Endothelial cell of umbilical vein (primary cell): ENCODE data around the gene ANGPT4. TPM values are rescaled to one million over a fixed set of nuclear protein-coding genes. Genes with fewer than 3 reads are reported as not detected.
A peak's percentile ranks its signal among the peaks of the same experiment; 100 is the strongest.

Experiments used
- BruUV-seq: library from RNA; stranded (reverse); fragments of 400-500 nt; replicated peaks from 2 replicates; lab custom pipeline; 2021; lab: Mats Ljungman, UMichigan
- CTCF ChIA-PET: fragments of 300-600, 350-600 bp; sonication (Branson Sonifier 250); formaldehyde crosslinking; loops from one replicate; lab custom pipeline; 2021; ENCODE audit warnings: antibody characterized with exemption, inconsistent platforms; lab: Charles Lee
- POLR2A ChIA-PET: fragments of 300-600, 350-600 bp; sonication (Branson Sonifier 250); formaldehyde crosslinking; loops from one replicate; lab custom pipeline; 2021; ENCODE audit warnings: antibody characterized with exemption, inconsistent platforms; lab: Charles Lee
- DNase-seq: peaks from one replicate; pipeline ENCODE4 v3.0.0-alpha.2; 2011; ENCODE audit warnings: low read depth, low spot score
- FAIRE-seq: peaks from 2 replicates; lab custom pipeline; 2011; peaks lifted over from hg19 to GRCh38; lab: Jason Lieb, UNC
- H2AFZ ChIP-seq: 2 replicates; pipeline ENCODE4 v1.6.0; 2012; ENCODE audit warnings: low read depth, low read length, control low read depth, inconsistent platforms
- H3K27ac ChIP-seq: 2 replicates; pipeline ENCODE4 v1.5.1; 2011; ENCODE audit warnings: low read depth, mild to moderate bottlenecking, control low read depth, low read length, moderate library complexity; ENCODE audit not compliant: insufficient read depth
- H3K27me3 ChIP-seq, 2 experiments: 2 replicates each; pipeline versions ENCODE4 v1.6.0 to v1.6.1; 2011; ENCODE audit warnings: low read length in 2 of 2, mixed read lengths in 1 of 2; ENCODE audit not compliant: control insufficient read depth in 2 of 2, insufficient read depth in 2 of 2
- H3K36me3 ChIP-seq, 2 experiments: 2 replicates in 1 of 2; 3 replicates in 1 of 2; pipeline ENCODE4 v1.5.1; 2011; ENCODE audit warnings: low read length in 2 of 2, mild to moderate bottlenecking in 1 of 2, moderate library complexity in 1 of 2; ENCODE audit not compliant: control insufficient read depth in 2 of 2, insufficient read depth in 2 of 2; ENCODE audit errors: extremely low read depth in 1 of 2
- H3K4me1 ChIP-seq: 3 replicates; pipeline ENCODE4 v1.5.1; 2011; ENCODE audit warnings: mild to moderate bottlenecking, low read length; ENCODE audit not compliant: control insufficient read depth, insufficient read depth; ENCODE audit errors: extremely low read depth
- H3K4me2 ChIP-seq: 2 replicates; pipeline ENCODE4 v1.6.1; 2011; ENCODE audit warnings: low read length, control low read depth, mixed read lengths; ENCODE audit not compliant: insufficient read depth
- H3K4me3 ChIP-seq, 3 experiments: fragments of 200-600 bp in 1 of 3; sonication (generic), shearing (Covaris generic) in 1 of 3; replicated peaks in 1 of 3; 2 replicates each; pipeline ENCODE4 v1.5.1; 2011 to 2016; ENCODE audit warnings: control low read depth in 3 of 3, low read length in 3 of 3, mild to moderate bottlenecking in 2 of 3, inconsistent platforms in 1 of 3, low read depth in 1 of 3, moderate library complexity in 1 of 3; ENCODE audit not compliant: insufficient read depth in 1 of 3
- H3K79me2 ChIP-seq: 2 replicates; pipeline ENCODE4 v1.6.0; 2012; ENCODE audit warnings: low read length, inconsistent platforms; ENCODE audit not compliant: control insufficient read depth, insufficient read depth
- H3K9ac ChIP-seq: replicated peaks from 2 replicates; pipeline ENCODE3; 2011; ENCODE audit warnings: low read length, control low read depth; ENCODE audit not compliant: insufficient read depth; ENCODE audit errors: extremely low read depth
- H3K9me1 ChIP-seq: replicated peaks from 3 replicates; pipeline ENCODE4 v1.6.0; 2011; ENCODE audit warnings: mild to moderate bottlenecking, low read length; ENCODE audit not compliant: control insufficient read depth, insufficient read depth; ENCODE audit errors: extremely low read depth
- H3K9me3 ChIP-seq: replicated peaks from 2 replicates; pipeline ENCODE4 v1.5.1; 2012; ENCODE audit warnings: low read length, inconsistent platforms; ENCODE audit not compliant: control insufficient read depth, insufficient read depth
- H4K20me1 ChIP-seq: replicated peaks from 2 replicates; pipeline ENCODE3; 2011; ENCODE audit warnings: mild to moderate bottlenecking, low read length; ENCODE audit not compliant: control insufficient read depth, insufficient read depth; ENCODE audit errors: extremely low read depth
- EZH2 ChIP-seq: IDR thresholded peaks from 2 replicates; pipeline ENCODE4 v1.6.1; 2012; ENCODE audit warnings: borderline replicate concordance, low read depth, mild to moderate bottlenecking, moderate library complexity, low read length, inconsistent platforms; ENCODE audit not compliant: severe bottlenecking
- FOS ChIP-seq: IDR thresholded peaks from 2 replicates; pipeline ENCODE4 v1.6.1; 2011; ENCODE audit warnings: mild to moderate bottlenecking, low read length, moderate library complexity, borderline replicate concordance; ENCODE audit not compliant: insufficient read depth
- GATA2 ChIP-seq: IDR thresholded peaks from 2 replicates; pipeline ENCODE4 v1.7.0; 2011; ENCODE audit warnings: low read depth, mild to moderate bottlenecking, moderate library complexity, mixed read lengths, low read length; ENCODE audit not compliant: insufficient read length, insufficient read depth
- JUN ChIP-seq: IDR thresholded peaks from 2 replicates; pipeline ENCODE4 v1.6.1; 2011; ENCODE audit warnings: borderline replicate concordance, low read depth; ENCODE audit not compliant: insufficient read length, insufficient read depth
- MYC ChIP-seq: IDR thresholded peaks from one replicate; pipeline ENCODE4 v1.6.1; 2011; ENCODE audit warnings: mild to moderate bottlenecking, low read depth, low read length
- POLR2AphosphoS5 ChIP-seq: IDR thresholded peaks from 2 replicates; pipeline ENCODE4 v1.6.1; 2012; ENCODE audit warnings: low read depth, mild to moderate bottlenecking, control low read depth, low read length, moderate library complexity; ENCODE audit not compliant: insufficient read depth
- dilution Hi-C: fragments of 300-500 bp; cut with MboI; formaldehyde crosslinking; loops from one replicate; pipeline ENCODE4 v1.15.0; 2019; ENCODE audit warnings: low sequenced_read_pairs; ENCODE audit not compliant: extremely low pct_ligation_motif_present
- intact Hi-C: fragments of 100-400 bp; cut with micrococcal nuclease; formaldehyde crosslinking; loops from one replicate; pipeline ENCODE4 v1.10.0; 2022
- polyA plus RNA-seq, 4 experiments: library from polyadenylated mRNA; depleted of rRNA in 3 of 4; stranded (reverse) in 3 of 4; unstranded in 1 of 4; fragments of >200 nt; gene quantifications; 2 replicates each; pipeline versions ENCODE4 v1.2.1 to v1.2.3, GENCODE V29; 2011 to 2012; ENCODE audit warnings: missing spikeins in 1 of 4
- total RNA-seq: library from RNA; stranded (reverse); gene quantifications from 2 replicates; pipeline ENCODE4 v1.2.3, GENCODE V29; 2021
- TF ChIP-seq, protein P1 (sequence below), 2 donors: IDR thresholded peaks; 1 replicate in 1 of 2; 2 replicates in 1 of 2; pipeline ENCODE4 v1.5.1; 2011; ENCODE audit warnings: low read length in 2 of 2, mild to moderate bottlenecking in 2 of 2, moderate library complexity in 2 of 2, control low read depth in 1 of 2, inconsistent platforms in 1 of 2, low read depth in 1 of 2; ENCODE audit not compliant: insufficient read depth in 1 of 2; ENCODE audit errors: extremely low read depth in 1 of 2

Gene ANGPT4
- total and polyA plus RNA-seq, 2 donors (not counting 3 experiments of a cell fraction or from before 2014, with no cell fraction given): not detected

DNA sequence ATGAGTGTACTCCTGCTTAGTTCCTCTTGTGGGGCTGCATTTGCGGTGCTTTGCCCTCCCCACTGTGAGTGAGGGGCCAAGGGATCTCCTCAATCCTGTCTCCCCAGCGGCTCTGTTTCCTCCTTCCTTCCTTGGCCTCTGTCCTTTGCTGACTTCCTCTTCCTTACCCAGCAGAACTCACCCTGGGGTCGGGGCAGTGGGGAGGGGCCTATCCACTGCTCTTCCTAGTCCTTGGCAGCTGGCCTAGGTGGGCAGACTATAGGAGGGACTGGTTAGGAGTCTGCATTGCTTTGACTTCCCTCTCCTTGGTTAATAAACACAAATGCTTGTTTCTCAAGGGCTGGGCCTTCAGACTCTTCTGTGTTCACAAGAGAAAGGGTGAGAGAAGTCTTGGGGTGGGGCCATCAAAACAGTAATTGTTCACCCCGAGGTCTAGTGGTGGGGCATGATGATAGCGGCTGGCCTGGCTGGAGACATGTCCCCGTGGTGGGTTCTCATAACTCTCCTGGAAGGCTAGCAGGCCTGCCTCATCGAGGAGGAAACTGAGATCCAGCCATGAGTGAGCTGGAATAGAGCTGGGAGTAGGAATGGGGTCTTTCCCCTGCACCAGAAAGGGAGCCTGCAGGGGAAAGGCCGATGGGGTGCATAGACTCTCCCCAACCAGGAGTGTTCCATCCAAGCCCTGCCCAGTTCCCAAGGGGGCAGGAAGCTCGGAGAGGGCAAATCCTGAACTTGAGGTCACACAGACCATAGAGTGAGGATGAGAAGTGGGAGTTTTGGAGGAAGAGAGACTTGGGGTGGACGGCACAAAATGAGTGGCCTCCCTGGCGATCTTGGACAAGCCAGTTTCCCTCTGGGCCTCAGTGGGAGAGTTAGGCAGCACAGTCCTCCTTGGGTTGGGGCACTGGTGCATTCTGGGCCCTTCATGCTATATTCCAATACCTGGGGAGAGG is 69.9 kb downstream of the ANGPT4 start:
- H3K27me3 ChIP-seq: no peaks in the 10 kb centered on the region
- H3K79me2 ChIP-seq: peaks cover 29% of the 10 kb centered on the region
- no peaks in the 10 kb centered on the region for H3K36me3 ChIP-seq
- H3K4me2 ChIP-seq: peak overlapping the region; percentile 15
- DNase-seq (no peak), FAIRE-seq (peak; percentile 4)
- TF ChIP-seq EZH2 (no peak), POLR2AphosphoS5 (no peak)
- intact Hi-C loops: loop anchor here (2.0 to 5.0 kb wide), 2 partner anchors 27 to 36 kb away; no protein-coding TSS in a partner anchor
- ChIA-PET CTCF (interaction anchor here (1.4 kb wide), 1 partner anchor 21 kb away, joined by 3 read pairs; no protein-coding TSS in a partner anchor), POLR2A (no interaction called here)
- no peak overlapping the region for H3K9ac ChIP-seq
- H3K27ac ChIP-seq: no peak overlapping the region
- H3K4me3 ChIP-seq: no peak overlapping the region
- H3K9me1 ChIP-seq: no peaks in the 10 kb centered on the region
- H3K9me3 ChIP-seq: no peaks in the 10 kb centered on the region
- no peaks in the 10 kb centered on the region for H4K20me1 ChIP-seq
- H2AFZ ChIP-seq: no peak overlapping the region
- BruUV-seq: no TSS peak
- H3K4me1 ChIP-seq: peaks cover 39% of the 10 kb centered on the region
- dilution Hi-C loops: no loop called here

DNA sequence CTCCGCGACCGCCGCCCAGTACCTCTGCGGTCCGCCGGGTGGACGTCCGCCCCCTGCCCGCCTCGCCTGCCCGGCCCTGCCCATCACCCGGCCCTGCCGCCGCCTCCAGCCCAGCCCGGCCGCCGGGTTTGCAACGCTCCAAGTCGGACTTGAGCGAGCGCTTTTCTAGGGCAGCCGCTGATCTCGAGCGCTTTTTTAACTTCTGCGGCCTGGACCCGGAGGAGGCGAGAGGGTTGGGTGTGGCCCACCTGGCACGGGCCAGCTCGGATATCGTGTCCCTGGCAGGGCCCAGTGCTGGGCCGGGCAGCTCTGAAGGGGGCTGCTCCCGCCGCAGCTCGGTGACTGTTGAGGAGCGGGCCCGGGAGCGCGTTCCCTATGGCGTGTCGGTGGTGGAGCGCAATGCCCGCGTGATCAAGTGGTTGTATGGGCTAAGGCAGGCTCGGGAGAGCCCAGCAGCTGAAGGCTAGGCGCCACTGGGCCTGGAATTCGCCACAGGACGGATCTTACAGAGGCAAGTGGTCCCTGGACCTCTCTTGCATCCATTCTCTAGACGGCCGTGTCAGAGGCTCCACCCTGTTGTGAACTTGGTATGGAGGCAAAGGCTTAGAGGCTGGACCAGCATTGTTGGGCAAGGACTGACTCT is 70.8 kb downstream of the ANGPT4 start:
- DNase-seq (no peak), FAIRE-seq (no peak)
- H2AFZ ChIP-seq: no peak overlapping the region
- H3K4me1 ChIP-seq: peaks cover 31% of the 10 kb centered on the region
- H3K9me3 ChIP-seq: no peaks in the 10 kb centered on the region
- H3K36me3 ChIP-seq: no peaks in the 10 kb centered on the region
- ChIA-PET CTCF (no interaction called here), POLR2A (no interaction called here)
- no peak overlapping the region for H3K9ac ChIP-seq
- H3K4me2 ChIP-seq: no peak overlapping the region
- no peak overlapping the region for H3K27ac ChIP-seq
- dilution Hi-C loops (no loop called here), intact Hi-C loops (loop anchor here (2.0 to 5.0 kb wide), 2 partner anchors 27 to 37 kb away; no protein-coding TSS in a partner anchor)
- H3K4me3 ChIP-seq: no peak overlapping the region
- TF ChIP-seq FOS (no peak), GATA2 (no peak), JUN (no peak), MYC (no peak)
- TF ChIP-seq, protein P1, sequence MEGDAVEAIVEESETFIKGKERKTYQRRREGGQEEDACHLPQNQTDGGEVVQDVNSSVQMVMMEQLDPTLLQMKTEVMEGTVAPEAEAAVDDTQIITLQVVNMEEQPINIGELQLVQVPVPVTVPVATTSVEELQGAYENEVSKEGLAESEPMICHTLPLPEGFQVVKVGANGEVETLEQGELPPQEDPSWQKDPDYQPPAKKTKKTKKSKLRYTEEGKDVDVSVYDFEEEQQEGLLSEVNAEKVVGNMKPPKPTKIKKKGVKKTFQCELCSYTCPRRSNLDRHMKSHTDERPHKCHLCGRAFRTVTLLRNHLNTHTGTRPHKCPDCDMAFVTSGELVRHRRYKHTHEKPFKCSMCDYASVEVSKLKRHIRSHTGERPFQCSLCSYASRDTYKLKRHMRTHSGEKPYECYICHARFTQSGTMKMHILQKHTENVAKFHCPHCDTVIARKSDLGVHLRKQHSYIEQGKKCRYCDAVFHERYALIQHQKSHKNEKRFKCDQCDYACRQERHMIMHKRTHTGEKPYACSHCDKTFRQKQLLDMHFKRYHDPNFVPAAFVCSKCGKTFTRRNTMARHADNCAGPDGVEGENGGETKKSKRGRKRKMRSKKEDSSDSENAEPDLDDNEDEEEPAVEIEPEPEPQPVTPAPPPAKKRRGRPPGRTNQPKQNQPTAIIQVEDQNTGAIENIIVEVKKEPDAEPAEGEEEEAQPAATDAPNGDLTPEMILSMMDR (IDR thresholded peaks at IDR 0.05; ENCODE audit: extremely low read depth in 1 of 2, insufficient read depth in 1 of 2, low read depth in 1 of 2, low read length in 2 of 2): no peak
- H3K79me2 ChIP-seq: peaks cover 29% of the 10 kb centered on the region
- no peaks in the 10 kb centered on the region for H3K9me1 ChIP-seq
- no TSS peak for BruUV-seq
- H3K27me3 ChIP-seq: no peaks in the 10 kb centered on the region
- H4K20me1 ChIP-seq: no peaks in the 10 kb centered on the region
